ENCODE data around the gene TACC3.

TACC3 gene

GRCh38 chr4:1706358-1706757 is 15.0 kb upstream of the TACC3 start:
- no peak for TF ChIP-seq RAD21 (IDR thresholded peaks at IDR 0.05; ENCODE audit: low read depth)
- no peak for TF ChIP-seq EP300 (IDR thresholded peaks at IDR 0.05; ENCODE audit: borderline replicate concordance)
- no peak for TF ChIP-seq CREB1 (IDR thresholded peaks at IDR 0.05; ENCODE audit: low read depth)
- TF ChIP-seq EGR1 (IDR thresholded peaks at IDR 0.05) = no peak
- TF ChIP-seq FOXM1 (IDR thresholded peaks at IDR 0.05; ENCODE audit: borderline replicate concordance, low read depth) = no peak
- TF ChIP-seq USF1 (IDR thresholded peaks at IDR 0.05) = no peak
- no peak for TF ChIP-seq TAF1 (IDR thresholded peaks at IDR 0.05; ENCODE audit: low read depth)
- TF ChIP-seq TEAD4 (IDR thresholded peaks at IDR 0.05) = no peak
- TF ChIP-seq MAX (IDR thresholded peaks at IDR 0.05) = no peak
- TF ChIP-seq TCF12 (IDR thresholded peaks at IDR 0.05; ENCODE audit: low read depth) = no peak
- TF ChIP-seq CEBPB (IDR thresholded peaks at IDR 0.05) = no peak
- TF ChIP-seq YY1 (IDR thresholded peaks at IDR 0.05; ENCODE audit: low read depth) = no peak
- TF ChIP-seq REST (IDR thresholded peaks at IDR 0.05; ENCODE audit: low read depth) = no peak
- no peak for TF ChIP-seq ZBTB7A (IDR thresholded peaks at IDR 0.05; ENCODE audit: low read depth)
- no peak for TF ChIP-seq NFIC (IDR thresholded peaks at IDR 0.05)

- TF ChIP-seq MAX (IDR thresholded peaks at IDR 0.05) = no peak
- no peak for TF ChIP-seq YY1 (IDR thresholded peaks at IDR 0.05; ENCODE audit: low read depth)
- TF ChIP-seq EP300 (IDR thresholded peaks at IDR 0.05; ENCODE audit: borderline replicate concordance) = no peak
These were observed 12.7 kb upstream of the TACC3 start for GRCh38 chr4:1708581-1708980.

GRCh38 chr4:1711055-1711570 is 10.2 kb upstream of the TACC3 start:
- TF ChIP-seq EGR1 (IDR thresholded peaks at IDR 0.05) (no peak), TEAD4 (IDR thresholded peaks at IDR 0.05) (no peak), ZBTB7A (IDR thresholded peaks at IDR 0.05; ENCODE audit: low read depth) (no peak), CEBPB (IDR thresholded peaks at IDR 0.05) (no peak), YY1 (IDR thresholded peaks at IDR 0.05; ENCODE audit: low read depth) (no peak), MAX (IDR thresholded peaks at IDR 0.05) (no peak), NFIC (IDR thresholded peaks at IDR 0.05) (no peak)

- TF ChIP-seq RAD21 (IDR thresholded peaks at IDR 0.05; ENCODE audit: low read depth) (no peak), MAX (IDR thresholded peaks at IDR 0.05) (peak; percentile 23; the same call in 1 of the 2 replicates), ZBTB7A (IDR thresholded peaks at IDR 0.05; ENCODE audit: low read depth) (peak; percentile 67)
These were observed 9.6 kb upstream of the TACC3 start for GRCh38 chr4:1711571-1712215.

GRCh38 chr4:1712216-1713002 is 8.9 kb upstream of the TACC3 start, which contains the start of gene SLBP:
TSS of gene SLBP (minus strand) at chr4:1712319. CDS start at chr4:1712188, 131 bp downstream.
- TF ChIP-seq MAX (IDR thresholded peaks at IDR 0.05) (peak; percentile 99), USF1 (IDR thresholded peaks at IDR 0.05) (peak; percentile 53; the same call in 1 of the 2 replicates), NFIC (IDR thresholded peaks at IDR 0.05) (no peak; the same call in 1 of the 2 replicates), TCF12 (IDR thresholded peaks at IDR 0.05; ENCODE audit: low read depth) (peak; percentile 77), CEBPB (IDR thresholded peaks at IDR 0.05) (0 out of 2 replicates have a peak, but pooled peaks have one; percentile 20), REST (IDR thresholded peaks at IDR 0.05; ENCODE audit: low read depth) (no peak), RAD21 (IDR thresholded peaks at IDR 0.05; ENCODE audit: low read depth) (no peak), CREB1 (IDR thresholded peaks at IDR 0.05; ENCODE audit: low read depth) (0 out of 2 replicates have a peak, but pooled peaks have one; percentile 28), YY1 (IDR thresholded peaks at IDR 0.05; ENCODE audit: low read depth) (no peak; the same call in 1 of the 2 replicates), ZBTB7A (IDR thresholded peaks at IDR 0.05; ENCODE audit: low read depth) (no peak), EGR1 (IDR thresholded peaks at IDR 0.05) (peak; percentile 40), TAF1 (IDR thresholded peaks at IDR 0.05; ENCODE audit: low read depth) (peak; percentile 82), TEAD4 (IDR thresholded peaks at IDR 0.05) (peak; percentile 27; the same call in 1 of the 2 replicates), FOXM1 (IDR thresholded peaks at IDR 0.05; ENCODE audit: borderline replicate concordance, low read depth) (0 out of 2 replicates have a peak, but pooled peaks have one; percentile 47), EP300 (IDR thresholded peaks at IDR 0.05; ENCODE audit: borderline replicate concordance) (no peak)
